SK-N-SH (cell line): ENCODE results near the gene FAM78A.

ENCODE experiments used
- EP300 ChIP-seq, 2 experiments: IDR thresholded peaks; 2 replicates each; pipeline versions ENCODE4 v1.4.0 to v1.6.1; 2012; ENCODE audit warnings: borderline replicate concordance in 1 of 2, low read depth in 1 of 2, low read length in 1 of 2
- FOXJ3 ChIP-seq: sonication (generic); formaldehyde crosslinking; IDR thresholded peaks from 2 replicates; pipeline ENCODE4 v1.5.1; 2020; ENCODE audit warnings: mild to moderate bottlenecking, missing genetic modification reagents
- NFIC ChIP-seq: IDR thresholded peaks from 2 replicates; pipeline ENCODE4 v1.4.0; 2012; ENCODE audit warnings: borderline replicate concordance

GRCh38 chr9:131290036-131290766 is 13.9 kb upstream of the FAM78A start:
- TF ChIP-seq NFIC (no peak), EP300 (IDR thresholded peaks at IDR 0.05; ENCODE audit: borderline replicate concordance in 1 of 2, low read depth in 1 of 2, low read length in 1 of 2) (no peak), FOXJ3 (CRISPR knock-in tag) (no peak)
